Activated T-cell treated with anti-CD3 and anti-CD28 coated beads, Interleukin-2, amount 50 U/mL, for 4 hours (primary cell): ENCODE measurements around the gene UROS. TPM values are rescaled to one million over a fixed set of nuclear protein-coding genes. Genes with fewer than 3 reads are reported as not detected.

ENCODE experiments used
- ATAC-seq, 2 donors: fragments of 200-7000 bp; cut with Tn5 transposase; one replicate each; pipeline ENCODE4 v1.10.0; 2021
- DNase-seq: peaks from one replicate; pipeline ENCODE4 v3.0.0-alpha.2; 2020
- H3K27me3 Mint-ChIP-seq: one replicate; pipeline ENCODE4 v1.8.0; 2021; ENCODE audit warnings: low read depth, mixed read lengths
- H3K36me3 Mint-ChIP-seq: one replicate; pipeline ENCODE4 v1.8.0; 2022; ENCODE audit warnings: mixed read lengths; ENCODE audit not compliant: insufficient read depth
- H3K4me1 Mint-ChIP-seq: one replicate; pipeline ENCODE4 v1.8.0; 2021; ENCODE audit warnings: low read depth, mixed read lengths
- H3K4me3 Mint-ChIP-seq: one replicate; pipeline ENCODE4 v1.8.0; 2021; ENCODE audit warnings: mild to moderate bottlenecking, moderate library complexity, mixed read lengths
- H3K9me3 Mint-ChIP-seq: one replicate; pipeline ENCODE4 v1.8.0; 2021; ENCODE audit warnings: mixed read lengths
- total RNA-seq, 3 donors: library from RNA; stranded (reverse); gene quantifications; one replicate each; pipeline ENCODE4 v1.2.1, GENCODE V29; 2021

UROS gene
- total RNA-seq, 3 donors from 2014 or later: 28.0 to 35.1 (median 32.8) TPM

- H3K9me3 Mint-ChIP-seq: no peaks in the 10 kb centered on the region
These were observed 7.3 kb downstream of the UROS start for GRCh38 chr10:125815764-125816163.

GRCh38 chr10:125812128-125812750, 10.8 kb downstream of the UROS start:
- H3K4me1 Mint-ChIP-seq: no peaks in the 10 kb centered on the region
- ATAC-seq: no peak
- H3K36me3 Mint-ChIP-seq: peaks cover 39% of the 10 kb centered on the region

More at GRCh38 chr10:125815764-125816163, 7.3 kb downstream of the UROS start:
- H3K27me3 Mint-ChIP-seq: no peaks in the 10 kb centered on the region
- peaks cover 3% of the 10 kb centered on the region for H3K4me1 Mint-ChIP-seq
- peaks cover 27% of the 10 kb centered on the region for H3K36me3 Mint-ChIP-seq
- ATAC-seq (no peak), DNase-seq (no peak)
- H3K4me3 Mint-ChIP-seq: no peak overlapping the region

GRCh38 chr10:125811251-125811650, 11.8 kb downstream of the UROS start:
- ATAC-seq: no peak
- DNase-seq: no peak
- Mint-ChIP-seq H3K27me3 (no peaks in the 10 kb centered on the region), H3K36me3 (peaks cover 47% of the 10 kb centered on the region), H3K9me3 (no peaks in the 10 kb centered on the region), H3K4me1 (no peaks in the 10 kb centered on the region), H3K4me3 (no peak overlapping the region)

More at GRCh38 chr10:125812128-125812750, 10.8 kb downstream of the UROS start:
- Mint-ChIP-seq H3K4me3 (no peak overlapping the region), H3K9me3 (no peaks in the 10 kb centered on the region), H3K27me3 (no peaks in the 10 kb centered on the region)
- DNase-seq: no peak

GRCh38 chr10:125808047-125808446, 15.0 kb downstream of the UROS start:
- H3K36me3 Mint-ChIP-seq: peaks cover 26% of the 10 kb centered on the region
- H3K27me3 Mint-ChIP-seq: no peaks in the 10 kb centered on the region

GRCh38 chr10:125802739-125803138, 20.3 kb downstream of the UROS start:
- DNase-seq (no peak), ATAC-seq (no peak)
- H3K27me3 Mint-ChIP-seq: no peaks in the 10 kb centered on the region
- peaks cover 24% of the 10 kb centered on the region for H3K36me3 Mint-ChIP-seq
- no peaks in the 10 kb centered on the region for H3K9me3 Mint-ChIP-seq
- no peak overlapping the region for H3K4me3 Mint-ChIP-seq
- H3K4me1 Mint-ChIP-seq: no peaks in the 10 kb centered on the region

More at GRCh38 chr10:125808047-125808446, 15.0 kb downstream of the UROS start:
- ATAC-seq (no peak), DNase-seq (no peak)
- Mint-ChIP-seq H3K4me1 (no peaks in the 10 kb centered on the region), H3K4me3 (no peak overlapping the region), H3K9me3 (no peaks in the 10 kb centered on the region)

GRCh38 chr10:125802131-125802530, 20.9 kb downstream of the UROS start:
- Mint-ChIP-seq H3K27me3 (no peaks in the 10 kb centered on the region), H3K36me3 (peaks cover 21% of the 10 kb centered on the region), H3K4me3 (no peak overlapping the region), H3K9me3 (no peaks in the 10 kb centered on the region), H3K4me1 (no peaks in the 10 kb centered on the region)
- DNase-seq (no peak), ATAC-seq (no peak)

- Mint-ChIP-seq H3K4me1 (no peaks in the 10 kb centered on the region), H3K9me3 (no peaks in the 10 kb centered on the region)
These were observed 21.5 kb downstream of the UROS start for GRCh38 chr10:125801574-125801973.

GRCh38 chr10:125799451-125800182, 23.4 kb downstream of the UROS start:
- DNase-seq: no peak
- no peak for ATAC-seq
- H3K27me3 Mint-ChIP-seq: no peaks in the 10 kb centered on the region
- H3K4me3 Mint-ChIP-seq: no peak overlapping the region
- peaks cover 20% of the 10 kb centered on the region for H3K36me3 Mint-ChIP-seq
- H3K4me1 Mint-ChIP-seq: no peaks in the 10 kb centered on the region
- H3K9me3 Mint-ChIP-seq: no peaks in the 10 kb centered on the region

More at GRCh38 chr10:125801574-125801973, 21.5 kb downstream of the UROS start:
- Mint-ChIP-seq H3K27me3 (no peaks in the 10 kb centered on the region), H3K4me3 (no peak overlapping the region), H3K36me3 (peaks cover 20% of the 10 kb centered on the region)
- DNase-seq: no peak
- ATAC-seq: no peak

- DNase-seq (no peak), ATAC-seq (no peak)
- Mint-ChIP-seq H3K9me3 (no peaks in the 10 kb centered on the region), H3K27me3 (no peaks in the 10 kb centered on the region), H3K4me3 (no peak overlapping the region), H3K36me3 (peaks cover 26% of the 10 kb centered on the region), H3K4me1 (no peaks in the 10 kb centered on the region)
These were observed 24.9 kb downstream of the UROS start for GRCh38 chr10:125797994-125798662.

- no peaks in the 10 kb centered on the region for H3K4me1 Mint-ChIP-seq
- no peak overlapping the region for H3K4me3 Mint-ChIP-seq
- no peak for DNase-seq
- no peaks in the 10 kb centered on the region for H3K9me3 Mint-ChIP-seq
- no peaks in the 10 kb centered on the region for H3K27me3 Mint-ChIP-seq
- no peak for ATAC-seq
- peaks cover 28% of the 10 kb centered on the region for H3K36me3 Mint-ChIP-seq
These were observed 25.6 kb downstream of the UROS start for GRCh38 chr10:125797424-125797823.

GRCh38 chr10:125795637-125796190, 27.3 kb downstream of the UROS start:
- Mint-ChIP-seq H3K36me3 (peaks cover 35% of the 10 kb centered on the region), H3K9me3 (no peaks in the 10 kb centered on the region), H3K27me3 (no peaks in the 10 kb centered on the region), H3K4me3 (no peak overlapping the region), H3K4me1 (no peaks in the 10 kb centered on the region)
- ATAC-seq (no peak), DNase-seq (no peak)

- ATAC-seq: no peak
- Mint-ChIP-seq H3K36me3 (peaks cover 34% of the 10 kb centered on the region), H3K4me3 (no peak overlapping the region), H3K4me1 (no peaks in the 10 kb centered on the region), H3K27me3 (no peaks in the 10 kb centered on the region), H3K9me3 (no peaks in the 10 kb centered on the region)
- DNase-seq: no peak
These were observed 27.9 kb downstream of the UROS start for GRCh38 chr10:125795128-125795527.

- peaks cover 36% of the 10 kb centered on the region for H3K36me3 Mint-ChIP-seq
These were observed 30.4 kb downstream of the UROS start for GRCh38 chr10:125792342-125793300.

More at GRCh38 chr10:125792342-125793300, 30.4 kb downstream of the UROS start:
- ATAC-seq: no peak
- H3K9me3 Mint-ChIP-seq: no peaks in the 10 kb centered on the region
- peaks cover 12% of the 10 kb centered on the region for H3K4me1 Mint-ChIP-seq
- DNase-seq: no peak
- no peak overlapping the region for H3K4me3 Mint-ChIP-seq
- H3K27me3 Mint-ChIP-seq: no peaks in the 10 kb centered on the region
